ENCODE data around the gene SNAI3. TPM values are rescaled to one million over a fixed set of nuclear protein-coding genes. Genes with fewer than 3 reads are reported as not detected.
A peak's percentile ranks its signal among the peaks of the same experiment; 100 is the strongest.

Gene SNAI3
- total RNA-seq, 1 experiment from 2014 or later: 2.2 TPM

DNA sequence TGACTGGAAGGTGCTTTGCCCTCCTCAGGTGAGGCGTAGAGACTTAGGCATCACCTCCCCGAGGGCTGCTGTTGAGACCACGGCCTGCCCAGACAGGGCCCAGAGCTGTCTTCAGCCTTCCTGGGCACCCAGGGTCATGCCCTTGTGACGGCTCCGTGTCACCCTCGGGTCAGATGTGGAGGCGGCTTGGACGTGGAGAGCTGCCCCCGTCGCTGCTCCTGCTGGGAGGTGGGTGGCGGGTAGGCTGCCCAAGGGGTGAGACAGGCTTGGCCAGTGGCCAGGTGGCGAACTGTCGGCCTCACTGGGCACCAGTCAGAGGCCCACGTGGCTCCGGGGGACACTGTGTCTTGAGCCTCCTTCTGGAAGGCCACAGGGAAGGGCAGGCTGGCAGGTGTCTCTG lies 8.9 kb upstream of the SNAI3 start:
- Histone ChIP-seq H3K4me3 (replicated peaks in 1 of 2; ENCODE audit: low read depth in 1 of 2, low read length in 2 of 2) (no peak overlapping the region), H4K20me1 (ENCODE audit: insufficient read depth) (no peaks in the 10 kb centered on the region), H3K36me3 (ENCODE audit: control insufficient read depth in 1 of 2, insufficient read depth in 2 of 2, low read length in 2 of 2) (peaks cover 1 to 3% of the 10 kb centered on the region in 2 experiments; a peak in 1 of 4 replicates), H3K9me2 (ENCODE audit: insufficient read depth) (no peaks in the 10 kb centered on the region), H3K9me3 (ENCODE audit: control insufficient read depth in 1 of 2, insufficient read depth in 1 of 2, low read depth in 1 of 2, low read length in 2 of 2) (no peaks in the 10 kb centered on the region), H3K27ac (ENCODE audit: low read depth, low read length) (no peak overlapping the region), H3K4me1 (ENCODE audit: control insufficient read depth in 1 of 2, insufficient read depth in 2 of 2, low read length in 2 of 2) (no peaks in the 10 kb centered on the region), H3K4me2 (ENCODE audit: low read length) (no peak overlapping the region), H2AFZ (ENCODE audit: low read depth, low read length, poor library complexity, severe bottlenecking) (no peak overlapping the region), H3K27me3 (ENCODE audit: insufficient read depth, low read length) (no peaks in the 10 kb centered on the region), H3K79me2 (ENCODE audit: insufficient read depth, low read length) (no peaks in the 10 kb centered on the region), H3K9ac (ENCODE audit: low read length) (no peak overlapping the region)
- ChIA-PET POLR2A (no interaction called here), RAD21 (ENCODE audit: low non-redundant PET in 1 of 2, low total read pairs in 2 of 2, uncharacterized antibody in 2 of 2, unreplicated experiment in 2 of 2) (no interaction called here), CTCF (no interaction called here)
- no TSS peak for BruUV-seq (replicated peaks)
- intact Hi-C loops (cut with micrococcal nuclease): no loop called here
- DNase-seq (ENCODE audit: low read depth, low spot score) (no peak), ATAC-seq (0 out of 2 replicates have a peak, but pooled peaks have one; percentile 10)
- no peak for TF ChIP-seq CBX3 (IDR thresholded peaks at IDR 0.05; ENCODE audit: low read depth)
- TF ChIP-seq POLR2AphosphoS5 (IDR thresholded peaks at IDR 0.05; ENCODE audit: low read depth, low read length): 0 out of 2 replicates have a peak, but pooled peaks have one; percentile 4

DNA sequence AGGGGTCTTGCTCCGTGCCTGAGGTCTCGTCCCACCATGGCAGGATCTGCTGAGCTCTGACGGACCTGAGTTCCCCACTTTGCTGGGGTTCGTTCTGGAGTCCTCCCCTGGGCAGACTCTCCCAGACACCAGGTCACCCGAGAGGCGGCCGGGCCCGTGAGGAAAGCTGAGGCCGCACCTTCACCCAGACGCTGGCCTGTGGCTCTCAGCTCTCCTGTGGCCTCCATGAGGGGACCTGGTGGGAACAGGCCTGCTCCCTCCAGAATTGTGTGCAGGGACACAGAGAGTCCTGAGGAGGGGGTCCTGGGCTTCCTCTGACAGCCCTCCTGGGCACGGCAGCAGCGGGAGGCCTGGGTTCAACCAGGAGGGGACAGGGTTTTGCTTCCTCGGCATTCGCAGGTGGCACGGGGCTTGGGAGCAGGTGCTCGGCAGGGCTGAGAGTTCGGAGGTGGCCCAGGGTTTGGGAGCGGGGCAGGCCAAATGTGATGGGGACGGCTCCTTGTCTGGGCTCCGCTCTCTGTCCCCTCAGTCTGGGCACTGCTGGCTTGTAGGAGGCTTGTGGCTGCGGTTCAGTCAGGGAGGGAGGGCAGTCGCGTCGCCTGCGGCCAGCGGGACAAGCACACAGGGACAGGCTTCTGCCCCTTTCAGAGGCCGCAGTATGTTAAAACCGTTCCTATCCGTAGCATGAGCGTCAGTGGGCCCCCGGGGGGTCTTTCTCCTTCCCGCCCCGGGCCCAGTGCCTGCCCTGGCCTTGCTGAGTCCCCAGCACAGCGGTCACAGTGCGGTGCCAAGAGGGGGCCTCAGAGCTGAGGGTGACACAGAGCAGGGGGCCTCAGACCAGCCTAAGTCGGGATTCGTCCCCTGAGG lies 8.1 kb upstream of the SNAI3 start:
- no peaks in the 10 kb centered on the region for H3K79me2 ChIP-seq (ENCODE audit: insufficient read depth, low read length)
- no peak for ATAC-seq

More for the DNA sequence above, 8.1 kb upstream of the SNAI3 start:
- Histone ChIP-seq H3K9me3 (ENCODE audit: control insufficient read depth in 1 of 2, insufficient read depth in 1 of 2, low read depth in 1 of 2, low read length in 2 of 2) (no peaks in the 10 kb centered on the region), H3K36me3 (ENCODE audit: control insufficient read depth in 1 of 2, insufficient read depth in 2 of 2, low read length in 2 of 2) (peaks cover 0 to 3% of the 10 kb centered on the region in 2 experiments; a peak in 1 of 4 replicates), H3K4me1 (ENCODE audit: control insufficient read depth in 1 of 2, insufficient read depth in 2 of 2, low read length in 2 of 2) (no peaks in the 10 kb centered on the region), H3K27me3 (ENCODE audit: insufficient read depth, low read length) (no peaks in the 10 kb centered on the region), H3K9me2 (ENCODE audit: insufficient read depth) (no peaks in the 10 kb centered on the region), H3K9ac (ENCODE audit: low read length) (no peak overlapping the region), H3K4me2 (ENCODE audit: low read length) (no peak overlapping the region), H3K4me3 (replicated peaks in 1 of 2; ENCODE audit: low read depth in 1 of 2, low read length in 2 of 2) (no peak overlapping the region), H3K27ac (ENCODE audit: low read depth, low read length) (no peak overlapping the region), H2AFZ (ENCODE audit: low read depth, low read length, poor library complexity, severe bottlenecking) (no peak overlapping the region), H4K20me1 (ENCODE audit: insufficient read depth) (no peaks in the 10 kb centered on the region)
- intact Hi-C loops (cut with micrococcal nuclease): no loop called here
- ChIA-PET POLR2A (no interaction called here), CTCF (interaction anchor here (1.0 kb wide), 1 partner anchor 43 kb away, joined by 3 read pairs; no protein-coding TSS in a partner anchor), RAD21 (ENCODE audit: low non-redundant PET in 1 of 2, low total read pairs in 2 of 2, uncharacterized antibody in 2 of 2, unreplicated experiment in 2 of 2) (no interaction called here)
- TF ChIP-seq SRF (IDR thresholded peaks at IDR 0.05; ENCODE audit: low read depth) (no peak), JUND (IDR thresholded peaks at IDR 0.05) (no peak), EGR1 (IDR thresholded peaks at IDR 0.05; ENCODE audit: low read depth) (no peak), EZH2phosphoT487 (IDR thresholded peaks at IDR 0.05; ENCODE audit: borderline replicate concordance) (no peak), YY1 (IDR thresholded peaks at IDR 0.05; ENCODE audit: extremely low read depth, insufficient replicate concordance, low read depth, low read length) (no peak), ZNF274 (IDR thresholded peaks at IDR 0.05; ENCODE audit: low read depth, low read length) (no peak), SIN3A (IDR thresholded peaks at IDR 0.05; ENCODE audit: low read depth) (no peak), CBX3 (IDR thresholded peaks at IDR 0.05; ENCODE audit: low read depth) (no peak), EZH2 (IDR thresholded peaks at IDR 0.05) (no peak), CEBPB (IDR thresholded peaks at IDR 0.05; ENCODE audit: low read depth) (no peak)
- DNase-seq (ENCODE audit: low read depth, low spot score): no peak
- BruUV-seq (replicated peaks): no TSS peak
